GM19328 (cell line): Measurements from ENCODE around the gene KLHL7.
"Not testable (repeated sequence)": the region's sequence is repeated elsewhere in the genome, so short reads cannot be mapped to it uniquely, and the experiment has no call there.

Experiments
- ATAC-seq: cut with Tn5 transposase; IDR thresholded peaks from one replicate; pipeline ENCODE4 v1.9.1; 2021; ENCODE audit warnings: mild to moderate bottlenecking, moderate library complexity; ENCODE audit not compliant: unreplicated experiment

KLHL7 gene

GRCh38 chr7:23212395-23212794 is 106.8 kb downstream of the KLHL7 start:
- no peak for ATAC-seq

GRCh38 chr7:23212841-23213240 is 107.3 kb downstream of the KLHL7 start:
- ATAC-seq: no peak

- no peak for ATAC-seq
These were observed 108.2 kb downstream of the KLHL7 start for GRCh38 chr7:23213755-23214154.

- ATAC-seq: no peak
These were observed 108.8 kb downstream of the KLHL7 start for GRCh38 chr7:23214423-23214822.

GRCh38 chr7:23214938-23215337 is 109.4 kb downstream of the KLHL7 start:
- ATAC-seq: no peak

GRCh38 chr7:23216021-23216420 is 110.4 kb downstream of the KLHL7 start:
- no peak for ATAC-seq

- no peak for ATAC-seq
These were observed 112.6 kb downstream of the KLHL7 start for GRCh38 chr7:23218196-23218595.

GRCh38 chr7:23220690-23221305 is 115.2 kb downstream of the KLHL7 start:
- no peak for ATAC-seq

GRCh38 chr7:23222439-23223030 is 117.0 kb downstream of the KLHL7 start:
- no peak for ATAC-seq

GRCh38 chr7:23224364-23224763 is 118.8 kb downstream of the KLHL7 start:
- ATAC-seq: not testable (repeated sequence)

GRCh38 chr7:23226844-23227450 is 121.4 kb downstream of the KLHL7 start:
- ATAC-seq: no peak
